ENCODE results near the gene TAPBP.

The TAPBP gene

GRCh38 chr6:33314943-33315792 lies 1.3 kb upstream of the TAPBP start:
- H3K4me3 ChIP-seq (ENCODE audit: insufficient read depth, low read depth, low read length, poor library complexity, severe bottlenecking), result peak overlapping the region; percentile 92
- H3K4me1 ChIP-seq (ENCODE audit: control insufficient read depth, insufficient read depth, low read length, poor library complexity, severe bottlenecking), result peaks cover 42% of the 10 kb centered on the region
- H3K9me3 ChIP-seq (ENCODE audit: control insufficient read depth, low read length), result no peaks in the 10 kb centered on the region
- H3K27me3 ChIP-seq (replicated peaks; ENCODE audit: control insufficient read depth, insufficient read depth, low read length, poor library complexity, severe bottlenecking), result no peaks in the 10 kb centered on the region
- peaks cover 17% of the 10 kb centered on the region for H3K36me3 ChIP-seq (ENCODE audit: control insufficient read depth, insufficient read depth, low read length)
- no peak for DNase-seq
- peak overlapping the region; percentile 100 for H3K27ac ChIP-seq (ENCODE audit: insufficient read depth, low read length, poor library complexity, severe bottlenecking)

- peak overlapping the region; percentile 92 for H3K4me3 ChIP-seq (ENCODE audit: insufficient read depth, low read depth, low read length, poor library complexity, severe bottlenecking)
- H3K36me3 ChIP-seq (ENCODE audit: control insufficient read depth, insufficient read depth, low read length), result peaks cover 11% of the 10 kb centered on the region
- H3K4me1 ChIP-seq (ENCODE audit: control insufficient read depth, insufficient read depth, low read length, poor library complexity, severe bottlenecking), result peaks cover 40% of the 10 kb centered on the region
- DNase-seq, result peak; percentile 75 to 80 (median 78)
- no peaks in the 10 kb centered on the region for H3K27me3 ChIP-seq (replicated peaks; ENCODE audit: control insufficient read depth, insufficient read depth, low read length, poor library complexity, severe bottlenecking)
- no peaks in the 10 kb centered on the region for H3K9me3 ChIP-seq (ENCODE audit: control insufficient read depth, low read length)
- H3K27ac ChIP-seq (ENCODE audit: insufficient read depth, low read length, poor library complexity, severe bottlenecking), result peak overlapping the region; percentile 100
Observed at GRCh38 chr6:33314515-33314942, 651 bp upstream of the TAPBP start.

GRCh38 chr6:33313105-33313708 lies 671 bp downstream of the TAPBP start:
- Histone ChIP-seq H3K4me1 (ENCODE audit: control insufficient read depth, insufficient read depth, low read length, poor library complexity, severe bottlenecking) (peaks cover 27% of the 10 kb centered on the region), H3K4me3 (ENCODE audit: insufficient read depth, low read depth, low read length, poor library complexity, severe bottlenecking) (peak overlapping the region; percentile 92)
- no peak for DNase-seq

GRCh38 chr6:33312361-33313104 lies 1.3 kb downstream of the TAPBP start:
- Histone ChIP-seq H3K4me3 (ENCODE audit: insufficient read depth, low read depth, low read length, poor library complexity, severe bottlenecking) (peak overlapping the region; percentile 92), H3K27ac (ENCODE audit: insufficient read depth, low read length, poor library complexity, severe bottlenecking) (peak overlapping the region; percentile 100), H3K4me1 (ENCODE audit: control insufficient read depth, insufficient read depth, low read length, poor library complexity, severe bottlenecking) (peaks cover 25% of the 10 kb centered on the region), H3K9me3 (ENCODE audit: control insufficient read depth, low read length) (no peaks in the 10 kb centered on the region), H3K27me3 (replicated peaks; ENCODE audit: control insufficient read depth, insufficient read depth, low read length, poor library complexity, severe bottlenecking) (no peaks in the 10 kb centered on the region), H3K36me3 (ENCODE audit: control insufficient read depth, insufficient read depth, low read length) (peaks cover 12% of the 10 kb centered on the region)
- DNase-seq, result peak; percentile 83 to 85 (median 83)

More at GRCh38 chr6:33313105-33313708, 671 bp downstream of the TAPBP start:
- Histone ChIP-seq H3K9me3 (ENCODE audit: control insufficient read depth, low read length) (no peaks in the 10 kb centered on the region), H3K27me3 (replicated peaks; ENCODE audit: control insufficient read depth, insufficient read depth, low read length, poor library complexity, severe bottlenecking) (no peaks in the 10 kb centered on the region), H3K27ac (ENCODE audit: insufficient read depth, low read length, poor library complexity, severe bottlenecking) (peak overlapping the region; percentile 100), H3K36me3 (ENCODE audit: control insufficient read depth, insufficient read depth, low read length) (peaks cover 5% of the 10 kb centered on the region)

GRCh38 chr6:33306356-33306755 lies 7.5 kb downstream of the TAPBP start:
- no peak for DNase-seq
- no peak overlapping the region for H3K27ac ChIP-seq (ENCODE audit: insufficient read depth, low read length, poor library complexity, severe bottlenecking)
- H3K36me3 ChIP-seq (ENCODE audit: control insufficient read depth, insufficient read depth, low read length), result peaks cover 49% of the 10 kb centered on the region

GRCh38 chr6:33305052-33305451 lies 8.8 kb downstream of the TAPBP start:
- peaks cover 49% of the 10 kb centered on the region for H3K36me3 ChIP-seq (ENCODE audit: control insufficient read depth, insufficient read depth, low read length)
- H3K4me1 ChIP-seq (ENCODE audit: control insufficient read depth, insufficient read depth, low read length, poor library complexity, severe bottlenecking), result peaks cover 2% of the 10 kb centered on the region
- no peak for DNase-seq
- H3K4me3 ChIP-seq (ENCODE audit: insufficient read depth, low read depth, low read length, poor library complexity, severe bottlenecking), result no peak overlapping the region
- H3K27me3 ChIP-seq (replicated peaks; ENCODE audit: control insufficient read depth, insufficient read depth, low read length, poor library complexity, severe bottlenecking), result no peaks in the 10 kb centered on the region
- no peaks in the 10 kb centered on the region for H3K9me3 ChIP-seq (ENCODE audit: control insufficient read depth, low read length)
- H3K27ac ChIP-seq (ENCODE audit: insufficient read depth, low read length, poor library complexity, severe bottlenecking), result no peak overlapping the region

More at GRCh38 chr6:33306356-33306755, 7.5 kb downstream of the TAPBP start:
- no peaks in the 10 kb centered on the region for H3K27me3 ChIP-seq (replicated peaks; ENCODE audit: control insufficient read depth, insufficient read depth, low read length, poor library complexity, severe bottlenecking)
- H3K4me3 ChIP-seq (ENCODE audit: insufficient read depth, low read depth, low read length, poor library complexity, severe bottlenecking), result no peak overlapping the region
- H3K9me3 ChIP-seq (ENCODE audit: control insufficient read depth, low read length), result no peaks in the 10 kb centered on the region
- H3K4me1 ChIP-seq (ENCODE audit: control insufficient read depth, insufficient read depth, low read length, poor library complexity, severe bottlenecking), result no peaks in the 10 kb centered on the region

- no peak for DNase-seq
Observed at GRCh38 chr6:33304216-33304615, 9.7 kb downstream of the TAPBP start.

GRCh38 chr6:33301877-33302276 lies 12.0 kb downstream of the TAPBP start:
- peaks cover 36% of the 10 kb centered on the region for H3K36me3 ChIP-seq (ENCODE audit: control insufficient read depth, insufficient read depth, low read length)
- no peaks in the 10 kb centered on the region for H3K9me3 ChIP-seq (ENCODE audit: control insufficient read depth, low read length)
- H3K4me1 ChIP-seq (ENCODE audit: control insufficient read depth, insufficient read depth, low read length, poor library complexity, severe bottlenecking), result peaks cover 14% of the 10 kb centered on the region
- H3K27me3 ChIP-seq (replicated peaks; ENCODE audit: control insufficient read depth, insufficient read depth, low read length, poor library complexity, severe bottlenecking), result no peaks in the 10 kb centered on the region
- H3K27ac ChIP-seq (ENCODE audit: insufficient read depth, low read length, poor library complexity, severe bottlenecking), result no peak overlapping the region
- no peak overlapping the region for H3K4me3 ChIP-seq (ENCODE audit: insufficient read depth, low read depth, low read length, poor library complexity, severe bottlenecking)
- no peak for DNase-seq

More at GRCh38 chr6:33304216-33304615, 9.7 kb downstream of the TAPBP start:
- Histone ChIP-seq H3K9me3 (ENCODE audit: control insufficient read depth, low read length) (no peaks in the 10 kb centered on the region), H3K4me3 (ENCODE audit: insufficient read depth, low read depth, low read length, poor library complexity, severe bottlenecking) (no peak overlapping the region), H3K27ac (ENCODE audit: insufficient read depth, low read length, poor library complexity, severe bottlenecking) (no peak overlapping the region), H3K27me3 (replicated peaks; ENCODE audit: control insufficient read depth, insufficient read depth, low read length, poor library complexity, severe bottlenecking) (no peaks in the 10 kb centered on the region), H3K4me1 (ENCODE audit: control insufficient read depth, insufficient read depth, low read length, poor library complexity, severe bottlenecking) (peaks cover 8% of the 10 kb centered on the region), H3K36me3 (ENCODE audit: control insufficient read depth, insufficient read depth, low read length) (peaks cover 49% of the 10 kb centered on the region)

- no peaks in the 10 kb centered on the region for H3K27me3 ChIP-seq (replicated peaks; ENCODE audit: control insufficient read depth, insufficient read depth, low read length, poor library complexity, severe bottlenecking)
- peaks cover 19% of the 10 kb centered on the region for H3K36me3 ChIP-seq (ENCODE audit: control insufficient read depth, insufficient read depth, low read length)
- H3K9me3 ChIP-seq (ENCODE audit: control insufficient read depth, low read length), result no peaks in the 10 kb centered on the region
- peak overlapping the region; percentile 95 for H3K27ac ChIP-seq (ENCODE audit: insufficient read depth, low read length, poor library complexity, severe bottlenecking)
- H3K4me3 ChIP-seq (ENCODE audit: insufficient read depth, low read depth, low read length, poor library complexity, severe bottlenecking), result peak overlapping the region; percentile 98
- peak; percentile 90 to 92 (median 90) for DNase-seq
- H3K4me1 ChIP-seq (ENCODE audit: control insufficient read depth, insufficient read depth, low read length, poor library complexity, severe bottlenecking), result peaks cover 14% of the 10 kb centered on the region
Observed at GRCh38 chr6:33299237-33299944, 14.5 kb downstream of the TAPBP start.
